ENCODE data around the gene SORCS2. TPM values are rescaled to one million over a fixed set of nuclear protein-coding genes. Genes with fewer than 3 reads are reported as not detected.

Gene SORCS2
- total RNA-seq, 4 donors from 2014 or later = 0.07 to 1.2 (median 0.11) TPM

- DNase-seq = no peak
- Histone ChIP-seq H3K27me3 (peaks cover 0 to 4% (median 0%) of the 10 kb centered on the region in 3 donors), H3K27ac (no peak overlapping the region), H3K4me3 (no peak overlapping the region), H3K9me3 (no peaks in the 10 kb centered on the region), H3K4me1 (peaks cover 9 to 10% of the 10 kb centered on the region in 2 donors), H3K36me3 (no peaks in the 10 kb centered on the region)
- TF ChIP-seq CTCF (IDR thresholded peaks at IDR 0.05 in 4 of 5, conservative IDR thresholded peaks at IDR 0.05 in 1 of 5) (no peak), POLR2A (IDR thresholded peaks at IDR 0.05) (no peak)
- no peak for ATAC-seq
- in situ Hi-C loops (cut with MboI; ENCODE audit: low sequenced_read_pairs in 4 of 4) (no loop called here), intact Hi-C loops (cut with DNase I; ENCODE audit: low total_unique reads) (no loop called here)
Observed at GRCh38 chr4:7364979-7365378, 172.6 kb downstream of the SORCS2 start.

- no peaks in the 10 kb centered on the region for H3K9me3 ChIP-seq
- intact Hi-C loops (cut with DNase I; ENCODE audit: low total_unique reads) = no loop called here
- H3K27ac ChIP-seq = no peak overlapping the region
- H3K4me3 ChIP-seq = no peak overlapping the region
- ATAC-seq = peak; percentile 69 to 71
- in situ Hi-C loops (cut with MboI; ENCODE audit: low sequenced_read_pairs in 4 of 4) = no loop called here
- H3K27me3 ChIP-seq = peaks cover 0 to 4% (median 0%) of the 10 kb centered on the region in 3 donors
- TF ChIP-seq POLR2A (IDR thresholded peaks at IDR 0.05) (no peak), CTCF (IDR thresholded peaks at IDR 0.05 in 4 of 5, conservative IDR thresholded peaks at IDR 0.05 in 1 of 5) (no peak)
- H3K4me1 ChIP-seq = peaks cover 9 to 10% of the 10 kb centered on the region in 2 donors
- DNase-seq = peak; percentile 21 to 28
- no peaks in the 10 kb centered on the region for H3K36me3 ChIP-seq
Observed at GRCh38 chr4:7365462-7366179, 173.3 kb downstream of the SORCS2 start.

- intact Hi-C loops (cut with DNase I; ENCODE audit: low total_unique reads) (no loop called here), in situ Hi-C loops (cut with MboI; ENCODE audit: low sequenced_read_pairs in 4 of 4) (no loop called here)
- TF ChIP-seq POLR2A (IDR thresholded peaks at IDR 0.05) (no peak), CTCF (IDR thresholded peaks at IDR 0.05 in 4 of 5, conservative IDR thresholded peaks at IDR 0.05 in 1 of 5) (no peak)
- DNase-seq (no peak), ATAC-seq (peak in 1 of 2 donors; percentile 27)
- peaks cover 0 to 4% (median 0%) of the 10 kb centered on the region in 3 donors for H3K27me3 ChIP-seq
- peaks cover 9 to 10% of the 10 kb centered on the region in 2 donors for H3K4me1 ChIP-seq
- H3K36me3 ChIP-seq = no peaks in the 10 kb centered on the region
- H3K9me3 ChIP-seq = no peaks in the 10 kb centered on the region
- no peak overlapping the region for H3K27ac ChIP-seq
- no peak overlapping the region for H3K4me3 ChIP-seq
Observed at GRCh38 chr4:7366180-7366945, 174.0 kb downstream of the SORCS2 start.

- peaks cover 0 to 4% (median 0%) of the 10 kb centered on the region in 3 donors for H3K27me3 ChIP-seq
- ATAC-seq (no peak), DNase-seq (no peak)
- no peaks in the 10 kb centered on the region for H3K36me3 ChIP-seq
- H3K4me3 ChIP-seq = no peak overlapping the region
- H3K4me1 ChIP-seq = peaks cover 9 to 10% of the 10 kb centered on the region in 2 donors
- TF ChIP-seq CTCF (IDR thresholded peaks at IDR 0.05 in 4 of 5, conservative IDR thresholded peaks at IDR 0.05 in 1 of 5) = no peak
- TF ChIP-seq POLR2A (IDR thresholded peaks at IDR 0.05) = no peak
- intact Hi-C loops (cut with DNase I; ENCODE audit: low total_unique reads) = no loop called here
- in situ Hi-C loops (cut with MboI; ENCODE audit: low sequenced_read_pairs in 4 of 4) = no loop called here
- no peak overlapping the region for H3K27ac ChIP-seq
- no peaks in the 10 kb centered on the region for H3K9me3 ChIP-seq
Observed at GRCh38 chr4:7366954-7367353, 174.6 kb downstream of the SORCS2 start.

Measured in gastrocnemius medialis (tissue), 4 donors.